GM12878 (cell line): Measurements from ENCODE around the gene PPFIA4. TPM values are rescaled to one million over a fixed set of nuclear protein-coding genes. Genes with fewer than 3 reads are reported as not detected.

ENCODE experiments used
- ATAC-seq: fragments of 200-7000 bp; cut with Tn5 transposase; 3 replicates; pipeline ENCODE4 v1.9.1; 2020; ENCODE audit warnings: mild to moderate bottlenecking, moderate library complexity
- BruUV-seq: library from RNA; stranded (reverse); fragments of 400-500 nt; replicated peaks from 2 replicates; lab custom pipeline; 2021; lab: Mats Ljungman, UMichigan
- CTCF ChIA-PET: fragments of 300-600 bp; sonication (Branson Sonifier 250); formaldehyde crosslinking; extraction: SDS; loops from one replicate; lab custom pipeline; 2021; ENCODE audit warnings: inconsistent platforms; lab: Yijun Ruan, JAX
- POLR2A ChIA-PET: fragments of 350-600 bp; formaldehyde crosslinking; extraction: SDS; loops from one replicate; lab custom pipeline; 2021; ENCODE audit warnings: inconsistent platforms; lab: Charles Lee
- RAD21 ChIA-PET: fragments of 300-600 bp; sonication (Branson Sonifier 250); formaldehyde crosslinking; loops from one replicate; lab custom pipeline; 2023; ENCODE audit warnings: antibody characterized with exemption; ENCODE audit not compliant: unreplicated experiment; lab: Charles Lee
- SMC1A ChIA-PET: fragments of 300-600 bp; sonication (Branson Sonifier 250); formaldehyde crosslinking; loops from one replicate; lab custom pipeline; 2023; ENCODE audit not compliant: unreplicated experiment, uncharacterized antibody; lab: Charles Lee
- DNase-seq: peaks from one replicate; pipeline ENCODE4 v3.0.0-alpha.2; 2011; ENCODE audit warnings: low read depth, low spot score
- FAIRE-seq: peaks from 3 replicates; lab custom pipeline; 2011; peaks lifted over from hg19 to GRCh38; lab: Jason Lieb, UNC
- H2AFZ ChIP-seq: 2 replicates; pipeline ENCODE4 v1.6.0; 2011; ENCODE audit warnings: low read depth, low read length, control low read depth; ENCODE audit not compliant: control insufficient read depth
- H3K27ac ChIP-seq: 2 replicates; pipeline ENCODE4 v1.5.1; 2011; ENCODE audit warnings: control low read depth; ENCODE audit not compliant: control insufficient read depth, insufficient read depth
- H3K27me3 ChIP-seq, 2 experiments: replicated peaks in 1 of 2; 2 replicates each; pipeline versions ENCODE4 v1.6.0 to v1.6.1; 2011; ENCODE audit warnings: low read length in 1 of 2; ENCODE audit not compliant: control insufficient read depth in 2 of 2, insufficient read depth in 2 of 2
- H3K36me3 ChIP-seq, 2 experiments: 2 replicates each; pipeline ENCODE4 v1.5.1; 2011; ENCODE audit warnings: low read length in 1 of 2; ENCODE audit not compliant: control insufficient read depth in 2 of 2, insufficient read depth in 2 of 2
- H3K4me1 ChIP-seq: 2 replicates; pipeline ENCODE4 v1.6.1; 2011; ENCODE audit warnings: mild to moderate bottlenecking, low read length, moderate library complexity, mixed read lengths; ENCODE audit not compliant: control insufficient read depth, insufficient read depth
- H3K4me2 ChIP-seq: 2 replicates; pipeline ENCODE4 v1.6.0; 2011; ENCODE audit warnings: control low read depth; ENCODE audit not compliant: control insufficient read depth, insufficient read depth
- H3K4me3 ChIP-seq: fragments of 200-600 bp; sonication (generic); 2 replicates; pipeline ENCODE4 v1.5.1; 2016
- H3K79me2 ChIP-seq: 2 replicates; pipeline ENCODE4 v1.6.0; 2011; ENCODE audit warnings: low read length; ENCODE audit not compliant: control insufficient read depth, insufficient read depth
- H3K9ac ChIP-seq: 2 replicates; pipeline ENCODE4 v1.8.0; 2011; ENCODE audit warnings: low read length, control low read depth, mixed read lengths; ENCODE audit not compliant: control insufficient read depth, insufficient read depth
- H3K9me3 ChIP-seq: replicated peaks from 3 replicates; pipeline ENCODE4 v1.5.1; 2011; ENCODE audit warnings: mild to moderate bottlenecking, low read length; ENCODE audit not compliant: control insufficient read depth, insufficient read depth
- H4K20me1 ChIP-seq: 2 replicates; pipeline ENCODE4 v1.6.0; 2011; ENCODE audit not compliant: control insufficient read depth, insufficient read depth
- BHLHE40 ChIP-seq, 2 experiments: fragments of 450-650 bp in 1 of 2; IDR thresholded peaks; 2 replicates each; pipeline ENCODE4 v1.6.1; 2011 to 2017; ENCODE audit warnings: low read depth in 2 of 2, borderline replicate concordance in 1 of 2, improper control_type of control experiment in 1 of 2, low read length in 1 of 2, mild to moderate bottlenecking in 1 of 2
- BMI1 ChIP-seq: fragments of 450-650 bp; IDR thresholded peaks from 2 replicates; pipeline ENCODE4 v1.6.1; 2016; ENCODE audit warnings: mild to moderate bottlenecking, moderate library complexity, borderline replicate concordance
- CHD4 ChIP-seq: fragments of 200-600 bp; sonication (generic); IDR thresholded peaks from 2 replicates; pipeline ENCODE4 v1.6.1; 2016; ENCODE audit warnings: mild to moderate bottlenecking
- IKZF2 ChIP-seq, 2 experiments: fragments of 450-650 bp; IDR thresholded peaks; 2 replicates each; pipeline ENCODE4 v1.6.1; 2017; ENCODE audit warnings: mild to moderate bottlenecking in 2 of 2, moderate library complexity in 2 of 2
- KLF5 ChIP-seq: fragments of 450-650 bp; IDR thresholded peaks from 2 replicates; pipeline ENCODE4 v1.6.1; 2014; ENCODE audit warnings: mild to moderate bottlenecking; ENCODE audit not compliant: partially characterized antibody
- RAD21 ChIP-seq: IDR thresholded peaks from 2 replicates; pipeline ENCODE4 v1.6.1; 2011; ENCODE audit warnings: mild to moderate bottlenecking, low read depth, low read length, moderate library complexity; ENCODE audit not compliant: insufficient read depth
- SMAD1 ChIP-seq: fragments of 450-650 bp; IDR thresholded peaks from 2 replicates; pipeline ENCODE4 v1.6.1; 2018; ENCODE audit warnings: mild to moderate bottlenecking, low read depth; ENCODE audit not compliant: partially characterized antibody
- ZNF207 ChIP-seq: fragments of 450-650 bp; IDR thresholded peaks from 2 replicates; pipeline ENCODE4 v1.6.1; 2014; ENCODE audit warnings: antibody characterized with exemption, mild to moderate bottlenecking, borderline replicate concordance
- WGBS: methylation state at CpG from one replicate; pipeline ENCODE4 v1.1.6; 2016; ENCODE audit warnings: low lambda C conversion rate; ENCODE audit not compliant: insufficient replicate concordance, insufficient coverage; ENCODE audit errors: missing lambda C conversion rate; 5-methylcytosine and 5-hydroxymethylcytosine counted together
- in situ Hi-C: fragments of 300-500 bp; cut with MboI; formaldehyde crosslinking; loops from 9 replicates; pipeline ENCODE4 v1.14.3; 2018; ENCODE audit warnings: mixed read lengths
- intact Hi-C: fragments of 100-400 bp; cut with micrococcal nuclease; formaldehyde crosslinking; loops from one replicate; pipeline ENCODE4 v1.14.2; 2022; ENCODE audit not compliant: unreplicated experiment
- polyA plus RNA-seq, 11 experiments: library from polyadenylated mRNA; depleted of rRNA in 4 of 11; unstranded in 6 of 11; stranded (reverse) in 5 of 11; fragments of >200 nt; fragmentation: Nextera tagmentation in 4 of 11; fragmentation: Illumina TruSeq in 1 of 11; extraction: Ambion mirVana in 4 of 11; extraction: Trizol in 1 of 11; gene quantifications; 1 replicate in 1 of 11; 2 replicates in 10 of 11; pipeline versions ENCODE4 v1.2.1 to v1.2.3, GENCODE V29; 2011 to 2016; ENCODE audit warnings: inconsistent platforms in 2 of 11, missing spikeins in 2 of 11, low read depth in 1 of 11
- total RNA-seq, 4 experiments: library from RNA; depleted of rRNA in 3 of 4; stranded (reverse); fragments of >200 nt in 3 of 4; fragmentation: Illumina TruSeq in 1 of 4; extraction: Trizol in 1 of 4; gene quantifications; 2 replicates each; pipeline versions ENCODE4 v1.2.1 to v1.2.3, GENCODE V29; 2013 to 2021
- TF ChIP-seq, protein P1 (sequence below): fragments of 450-650 bp; IDR thresholded peaks from 2 replicates; pipeline ENCODE4 v1.6.1; 2014; ENCODE audit warnings: mild to moderate bottlenecking

Gene PPFIA4
- total and polyA plus RNA-seq, 10 of the 15 experiments (the other 5 are each of a cell fraction or from before 2014, with no cell fraction given): 0.02 to 19.7 (median 0.34) TPM; not detected in 1

- DNase-seq (no peak), ATAC-seq (no peak), FAIRE-seq (no peak)
- TF ChIP-seq RAD21 (no peak), SMAD1 (no peak), CHD4 (no peak), BHLHE40 (IDR thresholded peaks at IDR 0.05; ENCODE audit: borderline replicate concordance in 1 of 2, low read depth in 2 of 2, low read length in 1 of 2) (no peak)
- TF ChIP-seq, protein P1, sequence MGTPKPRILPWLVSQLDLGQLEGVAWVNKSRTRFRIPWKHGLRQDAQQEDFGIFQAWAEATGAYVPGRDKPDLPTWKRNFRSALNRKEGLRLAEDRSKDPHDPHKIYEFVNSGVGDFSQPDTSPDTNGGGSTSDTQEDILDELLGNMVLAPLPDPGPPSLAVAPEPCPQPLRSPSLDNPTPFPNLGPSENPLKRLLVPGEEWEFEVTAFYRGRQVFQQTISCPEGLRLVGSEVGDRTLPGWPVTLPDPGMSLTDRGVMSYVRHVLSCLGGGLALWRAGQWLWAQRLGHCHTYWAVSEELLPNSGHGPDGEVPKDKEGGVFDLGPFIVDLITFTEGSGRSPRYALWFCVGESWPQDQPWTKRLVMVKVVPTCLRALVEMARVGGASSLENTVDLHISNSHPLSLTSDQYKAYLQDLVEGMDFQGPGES: no peak
- SMC1A ChIA-PET: no interaction called here
- Histone ChIP-seq H3K27ac (no peak overlapping the region), H3K79me2 (no peaks in the 10 kb centered on the region), H4K20me1 (no peaks in the 10 kb centered on the region), H3K9ac (no peak overlapping the region), H3K4me3 (no peak overlapping the region), H2AFZ (no peak overlapping the region), H3K4me2 (no peak overlapping the region), H3K9me3 (no peaks in the 10 kb centered on the region), H3K4me1 (no peaks in the 10 kb centered on the region), H3K27me3 (no peaks in the 10 kb centered on the region; a peak in 1 of 4 replicates), H3K36me3 (no peaks in the 10 kb centered on the region)
- no TSS peak for BruUV-seq
- POLR2A ChIA-PET: no interaction called here
- in situ Hi-C loops (no loop called here), intact Hi-C loops (no loop called here)
- RAD21 ChIA-PET: no interaction called here
- CTCF ChIA-PET: no interaction called here
- 56% methylated on average over 11 of the region's 11 CpGs for WGBS
These were observed 33.8 kb downstream of the PPFIA4 start for GRCh38 chr1:203060115-203060514.

DNA sequence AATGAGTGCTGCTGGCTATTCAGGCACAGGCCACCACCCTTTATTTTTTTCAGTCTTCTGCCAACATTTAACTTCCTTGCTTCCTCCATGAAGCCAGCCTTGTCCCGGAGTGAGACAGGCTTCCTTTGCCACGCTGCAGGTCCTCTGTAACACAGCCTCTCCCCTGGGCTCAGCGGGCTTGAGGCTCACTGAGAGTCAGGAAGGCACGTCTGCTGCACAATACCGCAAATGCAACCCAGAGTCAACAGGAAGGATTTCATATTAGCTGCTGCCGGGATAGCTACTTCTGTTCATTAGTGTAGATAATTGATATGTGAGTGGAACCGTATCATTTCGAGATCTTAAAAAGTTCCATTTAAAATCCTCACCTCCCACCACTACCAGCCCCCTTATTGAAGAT is 37.0 kb downstream of the PPFIA4 start:
- no peaks in the 10 kb centered on the region for H3K4me1 ChIP-seq
- POLR2A ChIA-PET: no interaction called here
- DNase-seq: no peak
- H2AFZ ChIP-seq: no peak overlapping the region
- H4K20me1 ChIP-seq: no peaks in the 10 kb centered on the region
- CTCF ChIA-PET: interaction anchor here (0.6 kb wide), 1 partner anchor 153 kb away, joined by 3 read pairs; no protein-coding TSS in a partner anchor
- no peak for ATAC-seq
- H3K9me3 ChIP-seq: no peaks in the 10 kb centered on the region
- BruUV-seq: no TSS peak
- SMC1A ChIA-PET: no interaction called here
- intact Hi-C loops: no loop called here
- H3K27me3 ChIP-seq: no peaks in the 10 kb centered on the region; a peak in 1 of 4 replicates
- no peak for FAIRE-seq
- no peak for TF ChIP-seq BMI1
- TF ChIP-seq IKZF2 (IDR thresholded peaks at IDR 0.05): no peak
- no peak for TF ChIP-seq KLF5
- TF ChIP-seq ZNF207: no peak
- TF ChIP-seq, all 136 proteins: peak for 0
- no peak overlapping the region for H3K4me3 ChIP-seq
- in situ Hi-C loops: no loop called here
- RAD21 ChIA-PET: no interaction called here
- no peak overlapping the region for H3K4me2 ChIP-seq
- no peaks in the 10 kb centered on the region for H3K36me3 ChIP-seq
- H3K79me2 ChIP-seq: no peaks in the 10 kb centered on the region
- H3K9ac ChIP-seq: no peak overlapping the region
- 17% methylated on average over 8 of the region's 8 CpGs for WGBS
- no peak overlapping the region for H3K27ac ChIP-seq
